Neural crest cell (in vitro differentiated cells): Measurements from ENCODE around the gene DNAI4. TPM values are rescaled to one million over a fixed set of nuclear protein-coding genes. Genes with fewer than 3 reads are reported as not detected.

ENCODE experiments used
- DNase-seq: peaks from one replicate; pipeline ENCODE4 v3.0.0; 2021; ENCODE audit warnings: low read depth, mixed read lengths, low spot score
- H3K27ac Mint-ChIP-seq: one replicate; pipeline ENCODE4 v1.8.0; 2021; ENCODE audit warnings: mild to moderate bottlenecking, mixed read lengths; ENCODE audit not compliant: unreplicated experiment
- H3K27me3 Mint-ChIP-seq: 2 replicates; pipeline ENCODE4 v1.8.0; 2021; ENCODE audit warnings: low read depth, mild to moderate bottlenecking, mixed read lengths
- H3K36me3 Mint-ChIP-seq: 2 replicates; pipeline ENCODE4 v1.8.0; 2021; ENCODE audit warnings: low read depth, mild to moderate bottlenecking, mixed read lengths
- H3K4me1 Mint-ChIP-seq: 2 replicates; pipeline ENCODE4 v1.8.0; 2021; ENCODE audit warnings: mixed read lengths
- H3K4me3 Mint-ChIP-seq: one replicate; pipeline ENCODE4 v1.8.0; 2021; ENCODE audit warnings: mild to moderate bottlenecking, mixed read lengths
- H3K9me3 Mint-ChIP-seq: 2 replicates; pipeline ENCODE4 v1.8.0; 2021; ENCODE audit warnings: mixed read lengths
- total RNA-seq: library from RNA; stranded (reverse); gene quantifications from 2 replicates; pipeline ENCODE4 v1.2.1, GENCODE V29; 2021
- TF ChIP-seq, protein P1 (sequence below): fragments of 200-600 bp; sonication (generic); conservative IDR thresholded peaks from 2 replicates; pipeline ENCODE4 v1.5.0; 2021; ENCODE audit warnings: antibody characterized with exemption, mild to moderate bottlenecking

Gene DNAI4
- total RNA-seq, 1 donor from 2014 or later, result 8.0 TPM

DNA sequence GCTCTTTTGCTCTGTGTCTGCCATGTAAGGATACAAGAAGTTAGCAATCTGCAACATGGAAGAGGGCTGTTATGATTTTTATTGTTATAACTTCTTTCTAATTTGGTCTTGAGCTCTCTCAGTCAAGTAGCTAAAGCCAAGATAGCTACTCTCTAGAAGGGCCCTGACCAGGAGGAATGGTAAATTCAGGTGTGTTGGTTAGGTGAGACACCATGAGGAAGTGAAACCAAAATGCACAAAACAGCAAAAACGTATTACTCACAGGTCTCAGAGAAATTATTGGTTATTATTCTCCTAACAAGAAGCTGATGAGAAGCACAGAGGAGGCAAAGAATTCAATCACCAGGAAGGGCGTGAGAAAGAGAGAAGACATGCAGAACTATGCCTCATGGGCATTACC is 71.8 kb downstream of the DNAI4 start:
- DNase-seq, result no peak
- Mint-ChIP-seq H3K4me1 (no peaks in the 10 kb centered on the region), H3K27me3 (no peaks in the 10 kb centered on the region), H3K4me3 (no peak overlapping the region), H3K36me3 (peaks cover 5% of the 10 kb centered on the region), H3K9me3 (peaks cover 14% of the 10 kb centered on the region), H3K27ac (no peak overlapping the region)
- TF ChIP-seq, protein P1, sequence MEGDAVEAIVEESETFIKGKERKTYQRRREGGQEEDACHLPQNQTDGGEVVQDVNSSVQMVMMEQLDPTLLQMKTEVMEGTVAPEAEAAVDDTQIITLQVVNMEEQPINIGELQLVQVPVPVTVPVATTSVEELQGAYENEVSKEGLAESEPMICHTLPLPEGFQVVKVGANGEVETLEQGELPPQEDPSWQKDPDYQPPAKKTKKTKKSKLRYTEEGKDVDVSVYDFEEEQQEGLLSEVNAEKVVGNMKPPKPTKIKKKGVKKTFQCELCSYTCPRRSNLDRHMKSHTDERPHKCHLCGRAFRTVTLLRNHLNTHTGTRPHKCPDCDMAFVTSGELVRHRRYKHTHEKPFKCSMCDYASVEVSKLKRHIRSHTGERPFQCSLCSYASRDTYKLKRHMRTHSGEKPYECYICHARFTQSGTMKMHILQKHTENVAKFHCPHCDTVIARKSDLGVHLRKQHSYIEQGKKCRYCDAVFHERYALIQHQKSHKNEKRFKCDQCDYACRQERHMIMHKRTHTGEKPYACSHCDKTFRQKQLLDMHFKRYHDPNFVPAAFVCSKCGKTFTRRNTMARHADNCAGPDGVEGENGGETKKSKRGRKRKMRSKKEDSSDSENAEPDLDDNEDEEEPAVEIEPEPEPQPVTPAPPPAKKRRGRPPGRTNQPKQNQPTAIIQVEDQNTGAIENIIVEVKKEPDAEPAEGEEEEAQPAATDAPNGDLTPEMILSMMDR, result no peak

GRCh38 chr1:66850989-66851388 is 73.7 kb downstream of the DNAI4 start:
- Mint-ChIP-seq H3K9me3 (peaks cover 14% of the 10 kb centered on the region), H3K36me3 (peaks cover 3% of the 10 kb centered on the region), H3K4me3 (no peak overlapping the region), H3K27me3 (no peaks in the 10 kb centered on the region), H3K4me1 (no peaks in the 10 kb centered on the region), H3K27ac (no peak overlapping the region)
- no peak for DNase-seq
- TF ChIP-seq, protein P1, result no peak

GRCh38 chr1:66848193-66848592 is 76.5 kb downstream of the DNAI4 start:
- Mint-ChIP-seq H3K27ac (no peak overlapping the region), H3K36me3 (peaks cover 3% of the 10 kb centered on the region), H3K27me3 (no peaks in the 10 kb centered on the region), H3K4me1 (no peaks in the 10 kb centered on the region), H3K4me3 (no peak overlapping the region), H3K9me3 (peaks cover 14% of the 10 kb centered on the region)
- no peak for DNase-seq
- TF ChIP-seq, protein P1, result no peak

- TF ChIP-seq, protein P1, result no peak
- Mint-ChIP-seq H3K27me3 (no peaks in the 10 kb centered on the region), H3K4me1 (no peaks in the 10 kb centered on the region), H3K36me3 (no peaks in the 10 kb centered on the region), H3K9me3 (no peaks in the 10 kb centered on the region), H3K27ac (no peak overlapping the region), H3K4me3 (no peak overlapping the region)
- no peak for DNase-seq
These were observed 83.7 kb downstream of the DNAI4 start for GRCh38 chr1:66840929-66841328.

- Mint-ChIP-seq H3K4me3 (no peak overlapping the region), H3K4me1 (no peaks in the 10 kb centered on the region), H3K27ac (no peak overlapping the region), H3K27me3 (no peaks in the 10 kb centered on the region), H3K9me3 (no peaks in the 10 kb centered on the region), H3K36me3 (no peaks in the 10 kb centered on the region)
- TF ChIP-seq, protein P1, result no peak
- DNase-seq, result no peak
These were observed 89.7 kb downstream of the DNAI4 start for GRCh38 chr1:66834926-66835325.

DNA sequence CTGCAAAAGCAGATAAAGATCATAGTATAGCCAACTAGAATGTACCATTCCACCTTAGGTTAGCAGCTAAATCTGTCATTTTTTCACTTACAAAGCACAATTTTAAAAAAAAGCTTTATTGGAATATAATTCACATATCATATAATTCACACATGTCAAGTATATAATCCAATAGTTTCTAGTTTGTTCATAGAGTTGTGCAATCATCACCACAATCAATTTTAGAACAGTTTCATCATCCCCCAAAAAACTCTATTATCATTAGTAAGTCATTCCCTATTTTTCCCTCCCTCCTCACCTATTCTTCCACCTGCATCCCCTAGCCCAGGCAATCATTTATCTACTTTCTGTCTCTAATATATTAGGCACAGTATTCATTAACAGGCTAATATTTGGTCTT is 91.5 kb downstream of the DNAI4 start:
- H3K27ac Mint-ChIP-seq, result no peak overlapping the region
- no peak for DNase-seq
- no peaks in the 10 kb centered on the region for H3K36me3 Mint-ChIP-seq
- H3K4me3 Mint-ChIP-seq, result no peak overlapping the region
- H3K4me1 Mint-ChIP-seq, result no peaks in the 10 kb centered on the region
- H3K9me3 Mint-ChIP-seq, result no peaks in the 10 kb centered on the region
- TF ChIP-seq, protein P1, result no peak
- H3K27me3 Mint-ChIP-seq, result no peaks in the 10 kb centered on the region
